ENCODE data around the gene ALMS1.

DNA sequence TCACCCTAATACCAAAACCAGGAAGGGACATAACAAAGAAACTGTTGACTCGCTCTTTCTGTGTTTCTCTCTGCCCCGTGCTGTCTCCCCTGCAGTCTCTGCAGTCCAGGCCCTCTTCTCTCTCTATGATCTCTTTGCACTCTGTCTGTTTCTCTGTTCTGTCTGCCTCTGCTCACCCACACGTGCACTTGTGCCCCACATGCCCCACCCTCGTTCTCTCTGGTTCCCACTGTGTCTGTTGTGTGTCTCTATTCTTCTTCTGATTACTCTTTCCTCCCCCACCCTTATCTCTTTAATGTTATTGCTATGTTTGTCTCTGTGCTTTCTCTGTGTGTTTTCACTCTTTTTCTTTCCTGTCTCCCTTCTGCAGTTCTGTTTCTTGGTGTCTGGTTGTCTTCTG is 202.5 kb downstream of the ALMS1 start:
- TF ChIP-seq, protein P1, sequence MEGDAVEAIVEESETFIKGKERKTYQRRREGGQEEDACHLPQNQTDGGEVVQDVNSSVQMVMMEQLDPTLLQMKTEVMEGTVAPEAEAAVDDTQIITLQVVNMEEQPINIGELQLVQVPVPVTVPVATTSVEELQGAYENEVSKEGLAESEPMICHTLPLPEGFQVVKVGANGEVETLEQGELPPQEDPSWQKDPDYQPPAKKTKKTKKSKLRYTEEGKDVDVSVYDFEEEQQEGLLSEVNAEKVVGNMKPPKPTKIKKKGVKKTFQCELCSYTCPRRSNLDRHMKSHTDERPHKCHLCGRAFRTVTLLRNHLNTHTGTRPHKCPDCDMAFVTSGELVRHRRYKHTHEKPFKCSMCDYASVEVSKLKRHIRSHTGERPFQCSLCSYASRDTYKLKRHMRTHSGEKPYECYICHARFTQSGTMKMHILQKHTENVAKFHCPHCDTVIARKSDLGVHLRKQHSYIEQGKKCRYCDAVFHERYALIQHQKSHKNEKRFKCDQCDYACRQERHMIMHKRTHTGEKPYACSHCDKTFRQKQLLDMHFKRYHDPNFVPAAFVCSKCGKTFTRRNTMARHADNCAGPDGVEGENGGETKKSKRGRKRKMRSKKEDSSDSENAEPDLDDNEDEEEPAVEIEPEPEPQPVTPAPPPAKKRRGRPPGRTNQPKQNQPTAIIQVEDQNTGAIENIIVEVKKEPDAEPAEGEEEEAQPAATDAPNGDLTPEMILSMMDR (IDR thresholded peaks at IDR 0.05) = no peak
- no peak for TF ChIP-seq POLR2A (IDR thresholded peaks at IDR 0.05)
